Omental fat pad (tissue), 4 donors: ENCODE data around the gene GLIS1. TPM values are rescaled to one million over a fixed set of nuclear protein-coding genes. Genes with fewer than 3 reads are reported as not detected.

Experiments
- ATAC-seq: fragments of 150-250 bp; one replicate; pipeline ENCODE4 v1.9.1; 2016; ENCODE audit warnings: mild to moderate bottlenecking, moderate library complexity; ENCODE audit not compliant: low FRiP score
- DNase-seq: peaks from one replicate; pipeline ENCODE4 v3.0.0-alpha.2; 2019; ENCODE audit warnings: low spot score
- total RNA-seq, 4 donors: library from RNA; depleted of rRNA; stranded (reverse); fragments of >200 nt; gene quantifications; one replicate each; pipeline ENCODE4 v1.1.0, GENCODE V29; 2016
- TF ChIP-seq, protein P1 (sequence below), 3 donors: fragments of 450-650 bp; IDR thresholded peaks; one replicate each; pipeline ENCODE4 v1.5.1; 2016 to 2017; ENCODE audit warnings: antibody characterized with exemption in 3 of 3, mild to moderate bottlenecking in 3 of 3, moderate library complexity in 2 of 3

The GLIS1 gene
- total RNA-seq, 4 donors from 2014 or later, result 0.19 to 1.4 (median 0.75) TPM

DNA sequence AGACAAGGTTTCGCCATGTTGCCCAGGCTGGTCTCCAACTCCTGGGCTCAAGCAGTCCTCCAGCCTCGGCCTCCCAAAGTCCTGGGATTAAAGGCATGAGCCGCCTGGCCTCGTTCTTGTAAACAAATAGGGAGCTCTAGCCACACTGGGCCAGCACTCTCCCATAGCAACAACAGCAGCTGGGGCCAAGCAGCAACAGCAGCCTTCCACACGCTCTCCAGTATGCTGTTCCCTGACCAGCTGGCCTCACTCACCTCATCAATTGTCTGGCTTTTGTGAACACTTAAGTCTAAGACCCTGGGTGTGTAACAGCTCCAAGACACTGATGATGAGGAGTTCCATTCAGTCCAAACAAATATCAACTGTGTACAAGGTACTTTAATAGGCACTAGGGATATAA, 16.9 kb upstream of the GLIS1 start:
- no peak for ATAC-seq
- DNase-seq, result no peak
- TF ChIP-seq, protein P1, sequence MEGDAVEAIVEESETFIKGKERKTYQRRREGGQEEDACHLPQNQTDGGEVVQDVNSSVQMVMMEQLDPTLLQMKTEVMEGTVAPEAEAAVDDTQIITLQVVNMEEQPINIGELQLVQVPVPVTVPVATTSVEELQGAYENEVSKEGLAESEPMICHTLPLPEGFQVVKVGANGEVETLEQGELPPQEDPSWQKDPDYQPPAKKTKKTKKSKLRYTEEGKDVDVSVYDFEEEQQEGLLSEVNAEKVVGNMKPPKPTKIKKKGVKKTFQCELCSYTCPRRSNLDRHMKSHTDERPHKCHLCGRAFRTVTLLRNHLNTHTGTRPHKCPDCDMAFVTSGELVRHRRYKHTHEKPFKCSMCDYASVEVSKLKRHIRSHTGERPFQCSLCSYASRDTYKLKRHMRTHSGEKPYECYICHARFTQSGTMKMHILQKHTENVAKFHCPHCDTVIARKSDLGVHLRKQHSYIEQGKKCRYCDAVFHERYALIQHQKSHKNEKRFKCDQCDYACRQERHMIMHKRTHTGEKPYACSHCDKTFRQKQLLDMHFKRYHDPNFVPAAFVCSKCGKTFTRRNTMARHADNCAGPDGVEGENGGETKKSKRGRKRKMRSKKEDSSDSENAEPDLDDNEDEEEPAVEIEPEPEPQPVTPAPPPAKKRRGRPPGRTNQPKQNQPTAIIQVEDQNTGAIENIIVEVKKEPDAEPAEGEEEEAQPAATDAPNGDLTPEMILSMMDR (IDR thresholded peaks at IDR 0.05), result no peak

DNA sequence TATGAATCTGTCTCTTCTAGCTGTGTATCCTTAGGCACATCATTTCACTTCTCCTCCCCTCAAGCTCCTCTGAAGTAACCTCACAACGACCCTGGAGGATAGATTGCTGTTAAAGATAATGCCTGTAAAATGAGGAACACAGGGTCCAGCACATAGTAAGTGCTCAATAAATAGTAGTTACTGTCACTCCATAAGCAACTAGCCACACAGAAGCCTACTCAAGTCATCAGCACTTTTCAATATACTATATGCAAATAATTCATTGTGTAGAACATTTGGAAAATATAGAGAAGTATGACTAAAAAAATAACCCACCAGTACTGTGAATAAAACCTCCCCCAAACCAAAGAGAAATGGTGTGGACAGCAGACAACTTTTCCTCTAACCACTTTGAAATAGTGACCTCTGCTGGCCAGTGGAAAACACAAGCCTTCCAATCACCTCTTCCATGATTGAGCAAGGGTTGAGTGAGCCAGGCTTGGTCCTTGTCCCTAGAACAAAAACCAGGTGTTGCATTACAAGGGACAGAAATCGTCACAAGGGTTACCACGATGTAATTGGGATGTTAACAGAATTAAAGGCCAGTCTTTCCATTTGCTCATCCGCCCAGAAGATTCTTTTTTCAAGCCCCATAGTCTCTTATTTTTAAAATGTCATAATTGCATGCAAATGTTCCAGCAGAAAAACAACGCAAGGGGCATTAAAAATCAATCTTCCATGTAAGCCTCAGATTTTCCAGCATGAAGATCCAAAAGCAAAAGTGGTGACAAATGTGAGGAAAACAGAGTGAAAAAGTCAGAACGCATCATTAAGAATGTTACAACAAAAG, 15.7 kb upstream of the GLIS1 start:
- TF ChIP-seq, protein P1 (IDR thresholded peaks at IDR 0.05), result no peak
- DNase-seq, result no peak
- peak; percentile 32 for ATAC-seq

DNA sequence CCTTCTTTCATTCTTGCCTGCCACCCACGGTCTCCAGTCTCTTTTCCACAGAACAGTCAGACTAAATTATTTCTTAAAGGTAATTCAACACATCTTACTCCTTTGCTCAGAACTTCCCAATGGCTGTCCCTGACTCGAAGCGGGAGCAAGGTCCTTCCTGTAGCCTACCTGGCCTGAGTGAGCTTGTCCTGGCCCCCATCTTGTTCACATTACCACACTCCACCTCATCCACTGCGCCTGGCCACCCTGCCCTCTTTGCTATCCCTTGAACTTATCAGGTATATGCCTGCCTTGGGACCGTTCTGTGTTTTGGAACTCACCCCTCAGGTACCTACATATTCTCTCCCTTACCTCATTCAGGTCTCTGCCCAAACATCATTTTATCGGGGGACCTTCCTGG, 13.3 kb upstream of the GLIS1 start:
- TF ChIP-seq, protein P1 (IDR thresholded peaks at IDR 0.05), result no peak
- no peak for DNase-seq
- no peak for ATAC-seq

DNA sequence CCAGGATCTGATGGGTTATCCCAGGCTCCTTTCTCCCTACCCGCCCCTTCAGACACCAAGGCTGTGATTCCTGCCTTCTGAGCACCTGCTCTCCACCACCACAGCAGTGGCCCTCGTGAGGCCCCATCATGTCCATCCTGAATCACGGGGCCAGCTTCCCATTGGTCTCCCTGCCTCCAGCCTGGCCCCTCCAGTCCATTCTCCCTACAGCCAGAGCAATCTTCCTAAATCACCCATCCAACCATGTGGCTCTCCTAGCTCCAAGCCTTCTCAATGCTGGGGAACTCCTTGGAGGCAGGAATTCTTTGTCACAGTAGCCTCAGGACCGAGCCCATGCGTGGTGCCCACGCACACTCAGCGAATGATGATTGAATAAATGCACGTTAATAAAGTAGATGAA, 8.9 kb upstream of the GLIS1 start:
- DNase-seq (no peak), ATAC-seq (no peak)
- TF ChIP-seq, protein P1 (IDR thresholded peaks at IDR 0.05), result no peak

DNA sequence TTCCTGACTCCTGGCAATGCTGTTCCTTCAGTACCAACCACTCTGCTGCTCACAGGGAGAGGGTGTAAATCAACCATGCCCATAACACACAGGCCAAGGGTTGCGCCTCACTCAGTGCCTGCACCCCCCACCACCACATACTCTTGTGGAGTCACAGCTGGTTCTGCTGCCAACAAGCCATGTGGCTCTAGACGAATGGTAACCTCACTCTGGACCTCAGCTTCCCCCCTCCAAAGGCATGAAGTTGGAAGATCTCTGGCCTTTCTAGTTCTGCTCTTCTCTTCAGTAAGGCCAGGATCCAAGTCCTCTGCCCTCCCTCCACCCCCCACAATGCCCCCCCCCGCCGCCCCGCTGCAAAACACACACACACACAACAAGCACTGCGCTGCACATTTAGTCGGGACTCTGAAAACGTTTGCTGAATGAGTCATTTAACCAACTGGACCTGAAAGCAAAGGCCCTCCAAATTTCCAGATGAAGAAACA, 1.7 kb upstream of the GLIS1 start:
- no peak for DNase-seq
- no peak for ATAC-seq
- TF ChIP-seq, protein P1 (IDR thresholded peaks at IDR 0.05), result no peak

DNA sequence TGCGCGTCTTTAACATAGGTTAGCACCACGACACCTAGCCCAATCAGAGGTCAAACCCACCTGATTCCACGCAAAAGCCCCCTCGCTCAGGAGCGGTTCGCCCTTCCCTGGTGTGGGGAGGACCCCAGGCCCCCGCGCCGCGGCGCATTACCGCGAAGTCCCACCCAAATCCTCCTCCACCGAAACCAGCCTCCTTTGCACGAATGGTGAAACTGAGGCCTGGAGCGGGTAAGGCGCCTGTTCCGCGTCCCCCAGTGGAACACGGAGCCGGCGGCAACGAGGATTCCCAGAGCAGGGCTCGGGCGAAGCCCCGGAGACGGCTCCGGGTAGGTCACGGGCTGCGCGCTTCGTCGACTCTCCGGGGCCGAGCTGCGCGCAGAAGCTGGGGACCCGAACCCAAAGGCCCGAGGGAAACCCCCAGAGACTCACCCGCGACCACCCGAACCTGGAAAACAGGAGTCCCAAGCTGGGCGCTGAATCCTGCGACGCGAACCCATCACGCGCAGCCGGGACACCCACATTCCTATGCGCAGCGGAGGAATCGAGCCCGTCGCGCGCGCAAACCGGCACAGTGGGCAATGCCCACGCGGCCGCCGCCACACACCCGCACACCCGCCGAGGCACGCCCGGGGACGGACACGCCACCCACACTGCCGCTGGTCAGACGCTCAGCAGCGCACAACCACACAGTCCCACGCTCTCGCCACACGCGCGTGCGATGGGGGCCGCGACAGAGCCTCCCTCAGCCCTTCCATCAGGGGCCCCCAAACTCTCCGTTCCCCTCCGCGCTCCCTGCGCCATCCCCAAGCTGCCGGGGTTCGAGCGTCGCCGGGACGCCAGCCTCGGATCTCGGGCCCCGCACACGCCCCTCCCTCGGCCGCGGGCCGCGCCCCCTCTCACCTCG, 507 bp downstream of the GLIS1 start:
- TF ChIP-seq, protein P1 (IDR thresholded peaks at IDR 0.05), result no peak
- ATAC-seq (no peak), DNase-seq (no peak)
